ENCODE data around the gene ITGAV.

DNA sequence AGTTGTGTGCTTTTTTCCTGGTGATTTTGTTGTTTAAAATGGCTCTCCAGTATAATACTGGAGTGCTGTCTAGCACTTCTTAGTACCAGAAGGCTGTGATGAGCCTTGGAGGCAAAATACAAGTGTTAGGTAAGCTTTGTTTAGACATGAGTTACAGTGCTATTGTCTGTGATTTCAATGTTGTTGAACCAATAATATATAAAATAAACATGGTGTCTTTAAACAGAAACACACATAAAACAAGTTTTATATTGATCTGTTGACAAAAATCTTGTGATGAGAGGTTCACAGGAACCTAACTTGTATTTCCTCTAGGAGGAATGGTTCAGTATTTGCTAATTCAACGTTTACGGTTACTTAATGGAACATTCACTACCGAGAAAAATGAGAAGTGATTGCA, 99.0 kb downstream of the ITGAV start:
- TF ChIP-seq TAF1 (IDR thresholded peaks at IDR 0.05; ENCODE audit: borderline replicate concordance, low read depth, low read length) (no peak), POLR2A (IDR thresholded peaks at IDR 0.05; ENCODE audit: low read depth, low read length) (no peak), POLR2AphosphoS5 (IDR thresholded peaks at IDR 0.05; ENCODE audit: low read depth, low read length) (no peak)
